NCI-H748 (cell line): Measurements from ENCODE around the gene KRT15.

Source experiments
- DNase-seq: peaks from one replicate; lab custom pipeline; 2025; ENCODE audit not compliant: unreplicated experiment; lab: John Stamatoyannopoulos, UW

KRT15 gene

GRCh38 chr17:41527063-41528023 is 8.7 kb upstream of the KRT15 start:
- DNase-seq: peak; percentile 77

GRCh38 chr17:41524261-41524660 is 5.6 kb upstream of the KRT15 start:
- no peak for DNase-seq

- DNase-seq: peak; percentile 16
These were observed 5.1 kb upstream of the KRT15 start for GRCh38 chr17:41523787-41524186.

- DNase-seq: no peak
These were observed 4.5 kb upstream of the KRT15 start for GRCh38 chr17:41523225-41523593.

GRCh38 chr17:41522301-41523224 is 3.9 kb upstream of the KRT15 start:
- DNase-seq: no peak

- peak; percentile 44 for DNase-seq
These were observed 3.0 kb upstream of the KRT15 start for GRCh38 chr17:41521574-41522261.

GRCh38 chr17:41520821-41521521 is 2.3 kb upstream of the KRT15 start:
- peak; percentile 95 for DNase-seq

GRCh38 chr17:41519501-41520224 is 973 bp upstream of the KRT15 start:
- peak; percentile 79 for DNase-seq

GRCh38 chr17:41518031-41518430 is 659 bp downstream of the KRT15 start:
- DNase-seq: peak; percentile 43

GRCh38 chr17:41516830-41517283 is 1.8 kb downstream of the KRT15 start:
- DNase-seq: peak; percentile 17

GRCh38 chr17:41516147-41516829 is 2.4 kb downstream of the KRT15 start:
- DNase-seq: no peak

GRCh38 chr17:41513168-41513547 is 5.5 kb downstream of the KRT15 start:
- peak; percentile 91 for DNase-seq

- DNase-seq: no peak
These were observed 6.0 kb downstream of the KRT15 start for GRCh38 chr17:41512546-41513167.

- no peak for DNase-seq
These were observed 7.0 kb downstream of the KRT15 start for GRCh38 chr17:41511716-41512115.

- DNase-seq: peak; percentile 81
These were observed 7.6 kb downstream of the KRT15 start for GRCh38 chr17:41511116-41511515.

GRCh38 chr17:41510251-41511065 is 8.2 kb downstream of the KRT15 start:
- peak; percentile 84 for DNase-seq

- no peak for DNase-seq
These were observed 11.3 kb downstream of the KRT15 start for GRCh38 chr17:41507315-41507880.
